ENCODE measurements around the gene CRTC1.
"Not testable (repeated sequence)": the region's sequence is repeated elsewhere in the genome, so short reads cannot be mapped to it uniquely, and the experiment has no call there.

The CRTC1 gene

DNA sequence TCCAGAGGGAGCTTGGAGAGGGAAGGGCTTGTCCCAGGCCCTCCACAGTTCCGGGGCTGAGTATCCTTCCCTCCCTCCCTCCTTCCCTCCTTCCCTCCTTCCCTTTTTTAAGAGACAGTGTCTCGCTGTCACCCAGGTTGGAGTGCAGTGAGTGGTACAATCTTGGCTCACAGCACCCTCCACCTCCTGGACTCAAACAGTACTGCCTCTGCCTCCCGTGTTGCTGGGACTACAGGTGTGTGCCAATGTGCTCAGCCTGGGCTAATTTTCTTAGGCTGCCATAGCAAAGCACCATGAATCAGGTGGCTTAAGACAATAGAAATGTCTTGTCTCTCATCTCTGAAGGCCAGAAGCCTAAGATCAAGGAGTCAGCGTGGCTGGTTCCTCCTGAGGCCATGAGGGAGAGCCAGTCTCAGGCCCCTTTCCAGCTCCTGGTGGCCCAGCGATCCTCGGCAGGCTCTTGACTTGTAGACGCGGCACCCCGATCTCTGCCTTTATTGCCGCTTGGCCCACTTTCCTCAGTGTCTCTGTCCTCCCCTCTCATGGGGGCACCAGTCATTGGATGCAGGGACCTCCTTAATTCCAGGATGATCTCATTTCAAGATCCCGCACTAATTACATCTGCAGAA, 47.5 kb downstream of the CRTC1 start:
- no peak for DNase-seq (ENCODE audit: low read depth)

DNA sequence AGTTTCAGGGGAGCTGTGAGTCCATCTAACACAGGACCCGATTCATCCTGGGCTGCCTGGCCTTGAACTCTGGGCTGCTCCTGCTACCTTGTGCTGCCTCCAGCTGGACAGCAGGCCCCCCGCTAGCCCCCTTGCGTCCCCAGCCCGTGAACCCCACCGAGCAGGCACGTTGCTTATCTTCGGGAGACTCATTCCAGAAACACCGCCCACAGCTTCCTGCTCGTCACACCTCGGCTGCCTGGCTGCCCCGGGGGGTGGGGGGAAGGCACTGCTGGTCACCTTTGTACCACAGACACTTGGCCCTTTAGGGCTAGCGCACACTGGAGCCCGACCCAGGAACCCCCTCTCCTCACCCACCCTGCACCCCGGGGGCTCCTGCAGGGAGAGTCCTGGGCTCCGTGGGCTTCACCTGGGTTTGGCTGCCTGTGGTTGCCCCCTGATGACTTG, 48.1 kb downstream of the CRTC1 start:
- DNase-seq (ENCODE audit: low read depth), result no peak

DNA sequence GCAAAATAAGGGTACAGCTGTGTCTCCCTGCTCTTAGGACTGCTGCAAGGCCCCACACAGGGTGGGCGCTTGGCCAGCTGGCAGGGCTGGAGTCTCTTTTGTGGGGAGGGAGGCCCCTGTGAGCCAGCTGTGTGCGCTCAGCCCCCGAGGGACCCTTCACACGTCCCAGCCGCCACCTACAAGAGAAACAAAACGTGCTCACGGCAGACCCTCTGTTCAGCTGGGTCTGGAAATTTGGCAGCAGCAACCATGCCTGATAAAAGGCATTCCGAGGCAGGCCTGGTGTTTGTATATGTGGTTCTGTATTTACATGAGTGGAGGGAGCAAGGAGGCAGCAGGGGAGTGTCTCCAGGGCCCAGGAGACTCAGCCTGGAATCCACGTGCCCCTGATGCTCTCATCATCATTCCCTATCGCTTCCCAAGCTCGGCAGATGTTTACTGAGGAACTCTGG, 49.7 kb downstream of the CRTC1 start:
- no peak for DNase-seq (ENCODE audit: low read depth)

DNA sequence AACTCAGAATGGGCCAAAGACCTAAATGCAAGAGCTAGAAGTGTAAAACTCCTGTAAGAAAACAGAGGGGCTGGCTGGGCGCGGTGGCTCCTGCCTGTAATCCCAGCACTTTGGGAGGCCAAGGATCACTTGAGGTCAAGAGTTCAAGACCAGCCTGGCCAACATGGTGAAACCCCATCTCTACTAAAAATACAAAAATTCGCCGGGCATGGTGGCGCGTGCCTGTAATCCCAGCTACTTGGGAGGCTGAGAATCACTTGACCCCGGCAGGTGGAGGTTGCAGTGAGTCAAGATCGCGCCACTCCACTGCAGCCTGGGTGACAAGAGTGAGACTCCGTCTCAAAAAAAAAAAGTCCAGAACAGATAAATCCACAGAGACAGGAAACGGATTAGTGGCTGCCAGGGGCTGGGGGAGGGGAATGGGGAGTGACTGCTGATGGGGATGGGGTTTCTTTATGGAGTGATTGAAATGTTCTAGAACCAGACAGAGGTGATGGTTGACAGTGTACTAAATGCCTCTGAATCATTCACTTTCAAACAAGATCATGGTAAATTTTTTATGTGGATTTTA, 50.4 kb downstream of the CRTC1 start:
- not testable (repeated sequence) for DNase-seq (ENCODE audit: low read depth)

DNA sequence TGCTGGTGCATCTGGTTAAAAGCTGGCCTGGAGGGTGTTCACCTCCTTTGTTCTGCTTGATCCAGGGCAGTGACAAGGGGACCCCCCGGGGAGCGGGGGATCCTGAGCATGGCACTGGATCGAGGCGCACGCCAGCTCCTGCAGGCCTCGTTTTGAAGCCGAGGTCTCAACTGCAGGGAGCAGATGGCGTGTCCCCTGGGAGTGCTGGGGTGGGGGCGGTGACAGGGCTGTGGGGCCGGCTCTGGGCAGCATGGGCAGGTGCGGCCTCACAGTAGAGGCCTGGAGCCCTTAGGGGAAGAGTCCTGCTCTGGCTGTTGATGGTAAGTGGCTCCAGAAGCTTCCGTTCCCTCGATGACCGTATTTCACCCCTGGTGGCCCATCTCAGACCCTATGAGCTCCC, 51.8 kb downstream of the CRTC1 start:
- no peak for DNase-seq (ENCODE audit: low read depth)

DNA sequence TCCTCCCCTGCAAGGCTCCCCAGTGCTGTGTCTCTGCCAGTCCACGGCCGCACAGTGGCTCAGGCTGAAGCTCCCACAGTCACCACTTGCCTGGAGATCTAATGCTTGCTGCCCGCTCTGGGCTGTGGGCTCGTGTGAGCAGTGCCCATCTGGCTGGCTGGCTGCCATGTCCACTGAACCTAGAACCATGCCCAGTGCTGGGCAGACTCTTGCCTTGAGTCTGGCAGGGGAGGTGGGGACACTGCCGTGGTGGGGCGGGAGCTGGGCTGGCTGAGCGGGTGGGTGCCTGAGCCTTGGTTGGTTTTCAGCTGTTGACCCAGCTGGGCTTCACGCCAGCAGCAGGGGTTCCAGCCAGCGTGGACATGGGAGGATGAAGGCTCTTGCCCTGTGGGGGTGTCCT, 52.3 kb downstream of the CRTC1 start:
- no peak for DNase-seq (ENCODE audit: low read depth)

DNA sequence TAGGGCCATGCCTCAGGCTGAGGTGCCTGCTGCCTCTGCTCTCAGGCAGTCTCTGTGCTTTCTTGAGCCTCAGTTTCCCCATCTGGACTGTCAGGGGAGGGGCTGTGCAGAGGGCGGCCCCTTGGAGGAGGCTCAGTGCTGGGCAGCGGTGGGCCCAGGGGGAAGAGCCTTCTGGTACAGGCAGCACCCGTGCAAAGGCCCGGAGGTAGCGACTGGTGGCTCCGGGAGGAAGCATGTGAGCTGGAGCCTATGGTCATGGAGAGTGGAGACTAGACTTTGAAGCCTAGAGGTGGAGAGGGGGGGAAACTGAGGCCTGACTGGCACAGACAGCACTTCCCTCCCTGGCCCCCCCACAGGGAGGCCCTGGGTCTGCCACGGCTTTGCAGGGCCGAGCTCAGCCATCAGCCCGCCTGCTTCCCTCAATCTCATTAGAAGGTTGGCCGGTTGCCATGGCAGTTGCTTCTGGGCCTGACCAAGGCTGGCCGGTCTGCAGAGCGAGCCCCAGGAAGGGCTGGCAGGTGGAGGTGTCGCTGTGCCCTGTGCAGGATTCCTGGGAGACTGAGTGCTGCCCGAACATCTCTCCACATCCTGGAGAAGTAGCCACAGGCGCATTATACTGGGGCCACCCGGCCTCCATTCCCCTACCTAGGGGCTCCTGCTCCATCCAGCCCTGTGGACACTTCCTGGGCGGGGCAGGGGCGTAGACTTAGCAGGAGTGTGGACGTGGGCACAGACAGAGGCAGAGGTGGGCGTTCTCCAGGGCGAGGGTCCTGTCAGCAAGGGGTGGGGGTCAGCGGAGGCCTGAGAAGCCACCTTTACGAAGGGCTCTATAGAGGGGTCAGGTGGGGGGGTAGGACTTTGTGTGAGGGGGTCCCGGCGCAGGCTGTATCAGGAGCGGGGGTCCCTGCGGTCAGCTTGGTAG, 53.2 kb downstream of the CRTC1 start:
- no peak for DNase-seq (ENCODE audit: low read depth)

DNA sequence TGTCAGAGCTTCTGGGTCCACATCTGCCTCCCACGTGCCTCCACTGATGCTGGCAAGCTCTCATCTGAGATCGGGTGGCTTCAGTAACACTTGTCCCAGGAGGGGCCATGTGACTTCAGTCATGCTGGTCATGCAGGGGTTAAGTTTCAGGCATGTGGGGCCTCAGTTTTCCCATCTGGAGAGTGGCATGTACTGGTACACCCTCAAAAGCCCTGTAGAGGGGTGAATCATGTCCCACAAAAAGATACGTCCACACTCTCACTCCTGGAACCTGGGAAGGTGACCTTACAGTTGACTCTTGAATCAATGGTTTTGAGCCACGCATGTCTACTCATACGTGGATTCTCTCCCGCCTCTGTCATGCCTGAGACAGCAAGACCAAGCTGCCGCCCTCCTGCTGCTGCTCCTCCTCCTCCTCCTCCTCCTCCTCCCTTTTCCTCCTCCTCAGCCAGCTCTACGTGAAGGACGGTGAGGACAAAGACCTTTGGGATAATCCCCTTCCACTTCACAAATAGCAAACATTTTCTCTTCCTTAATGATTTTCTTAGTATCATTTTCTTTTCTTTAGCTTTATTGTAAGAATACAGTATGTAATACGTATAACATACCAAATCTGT, 54.0 kb downstream of the CRTC1 start:
- DNase-seq (ENCODE audit: low read depth), result no peak

DNA sequence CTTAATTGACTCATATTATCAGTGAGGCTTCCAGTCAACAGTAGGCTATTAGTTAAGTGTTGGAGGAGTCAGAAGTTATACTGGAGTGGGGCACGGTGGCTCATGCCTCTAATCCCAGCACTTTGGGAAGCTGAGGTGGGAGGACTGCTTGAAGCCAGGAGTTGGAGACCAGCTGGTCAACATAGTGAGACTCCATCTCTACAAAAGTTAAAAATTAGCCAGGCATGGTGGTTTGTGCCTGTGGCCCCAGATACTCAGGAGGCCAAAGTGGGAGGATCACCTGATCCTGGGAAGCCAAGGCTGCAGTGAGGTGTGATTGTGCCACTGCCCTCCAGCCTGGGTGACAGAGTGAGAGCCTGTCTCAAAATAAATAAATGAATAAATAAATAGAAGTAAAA, 54.5 kb downstream of the CRTC1 start:
- no peak for DNase-seq (ENCODE audit: low read depth)

DNA sequence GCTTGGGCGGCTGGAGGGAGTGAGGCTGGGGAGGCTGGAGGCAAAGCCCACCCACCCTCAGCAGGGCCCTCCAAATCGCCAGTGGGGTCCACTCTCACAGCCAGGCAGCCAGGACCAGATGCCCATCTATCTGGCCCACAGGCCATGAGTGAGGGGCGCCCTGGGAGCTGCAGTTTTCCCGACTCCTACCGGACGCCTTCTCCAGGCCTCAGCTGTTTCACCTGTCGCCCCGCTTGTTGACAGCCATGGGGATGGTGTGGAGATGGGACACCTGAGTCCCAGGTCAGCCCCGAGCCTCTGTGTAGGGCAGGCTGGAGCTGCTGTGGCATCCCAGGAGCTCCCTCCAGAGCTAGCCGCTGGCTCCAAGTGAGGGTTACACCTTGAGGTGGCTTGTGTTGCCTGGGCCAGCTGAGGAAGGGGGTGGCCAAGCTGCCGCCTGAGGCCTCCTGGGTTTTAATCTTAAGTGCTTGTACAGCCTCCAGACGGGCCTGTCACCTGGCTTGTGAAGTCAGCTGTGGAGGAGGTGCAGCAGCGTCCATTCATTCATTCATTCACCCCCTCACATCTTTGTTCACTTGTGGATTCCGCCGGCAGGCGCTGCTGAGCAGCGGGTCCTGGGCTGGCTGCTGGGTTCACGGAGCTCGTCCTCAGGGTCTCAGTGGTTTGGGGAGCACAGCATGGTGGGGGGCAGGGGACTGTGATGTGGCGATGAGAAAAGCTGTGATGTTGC, 55.6 kb downstream of the CRTC1 start:
- no peak for DNase-seq (ENCODE audit: low read depth)

DNA sequence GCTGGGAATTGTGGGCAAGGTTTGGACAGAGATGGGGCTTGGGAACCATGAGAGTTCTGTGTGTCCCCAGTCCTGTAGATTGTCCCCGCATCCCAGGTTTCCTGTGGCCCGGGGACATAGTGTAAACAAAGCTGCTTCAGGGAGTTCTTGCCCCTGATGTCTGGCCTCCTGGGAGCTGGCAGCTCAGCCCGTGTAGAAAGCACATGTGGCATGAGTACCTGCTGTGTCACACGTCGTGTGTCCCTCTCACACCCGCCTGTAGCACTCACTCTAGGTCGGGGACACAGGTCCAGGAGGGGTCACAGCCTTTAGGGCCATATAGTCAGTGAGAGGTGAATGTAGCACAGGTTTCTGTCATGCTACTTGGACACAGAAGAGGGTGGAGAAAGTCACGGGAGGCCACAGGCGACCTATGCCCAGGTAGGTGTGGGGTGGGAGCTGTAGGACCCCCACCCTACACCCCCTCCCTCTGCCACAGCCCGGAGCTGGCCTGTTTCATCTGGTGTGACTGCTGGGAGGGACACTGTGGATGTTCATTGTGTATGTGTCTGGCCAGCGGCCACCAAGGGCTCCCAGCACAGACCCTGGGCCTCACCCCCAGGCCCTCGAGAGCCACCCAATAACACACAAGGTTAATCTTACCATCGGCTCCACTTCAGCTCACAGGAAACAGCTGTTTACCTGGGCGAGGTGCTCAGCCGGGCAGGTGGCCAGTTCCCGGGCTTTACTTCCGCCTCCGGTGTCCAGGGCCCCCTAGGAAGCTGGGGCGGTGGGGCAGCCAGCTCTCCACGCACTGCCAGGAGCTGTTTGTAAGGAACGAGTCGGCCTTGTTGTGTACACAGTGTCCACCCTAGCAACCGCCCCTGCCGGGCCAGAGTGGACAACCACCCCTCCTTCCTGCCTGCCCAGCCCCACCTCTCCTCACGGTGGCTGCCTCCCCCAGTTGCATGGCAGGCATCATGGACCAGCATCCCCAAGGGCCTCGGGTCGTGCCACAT, 57.9 kb downstream of the CRTC1 start:
- DNase-seq (ENCODE audit: low read depth), result no peak

DNA sequence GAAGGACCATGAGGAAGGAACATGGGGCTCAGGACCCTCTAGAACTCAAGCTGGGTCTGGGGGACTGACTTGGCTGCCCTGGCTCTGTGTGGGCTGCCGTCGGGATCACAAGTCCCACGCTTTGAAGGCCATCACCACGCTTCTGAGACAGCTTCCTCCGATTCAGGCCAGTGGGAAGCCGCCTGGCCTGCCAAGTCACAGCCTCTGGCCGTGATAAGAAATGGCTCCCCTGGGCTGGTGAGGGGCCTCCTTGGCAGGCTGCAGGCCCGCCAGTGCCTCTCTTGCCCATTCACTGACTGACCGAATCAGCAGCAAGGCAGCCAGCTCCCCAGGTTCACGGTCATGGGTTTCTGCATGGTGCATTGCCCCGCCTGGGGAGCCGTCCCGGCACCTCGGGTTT, 58.8 kb downstream of the CRTC1 start:
- no peak for DNase-seq (ENCODE audit: low read depth)

DNA sequence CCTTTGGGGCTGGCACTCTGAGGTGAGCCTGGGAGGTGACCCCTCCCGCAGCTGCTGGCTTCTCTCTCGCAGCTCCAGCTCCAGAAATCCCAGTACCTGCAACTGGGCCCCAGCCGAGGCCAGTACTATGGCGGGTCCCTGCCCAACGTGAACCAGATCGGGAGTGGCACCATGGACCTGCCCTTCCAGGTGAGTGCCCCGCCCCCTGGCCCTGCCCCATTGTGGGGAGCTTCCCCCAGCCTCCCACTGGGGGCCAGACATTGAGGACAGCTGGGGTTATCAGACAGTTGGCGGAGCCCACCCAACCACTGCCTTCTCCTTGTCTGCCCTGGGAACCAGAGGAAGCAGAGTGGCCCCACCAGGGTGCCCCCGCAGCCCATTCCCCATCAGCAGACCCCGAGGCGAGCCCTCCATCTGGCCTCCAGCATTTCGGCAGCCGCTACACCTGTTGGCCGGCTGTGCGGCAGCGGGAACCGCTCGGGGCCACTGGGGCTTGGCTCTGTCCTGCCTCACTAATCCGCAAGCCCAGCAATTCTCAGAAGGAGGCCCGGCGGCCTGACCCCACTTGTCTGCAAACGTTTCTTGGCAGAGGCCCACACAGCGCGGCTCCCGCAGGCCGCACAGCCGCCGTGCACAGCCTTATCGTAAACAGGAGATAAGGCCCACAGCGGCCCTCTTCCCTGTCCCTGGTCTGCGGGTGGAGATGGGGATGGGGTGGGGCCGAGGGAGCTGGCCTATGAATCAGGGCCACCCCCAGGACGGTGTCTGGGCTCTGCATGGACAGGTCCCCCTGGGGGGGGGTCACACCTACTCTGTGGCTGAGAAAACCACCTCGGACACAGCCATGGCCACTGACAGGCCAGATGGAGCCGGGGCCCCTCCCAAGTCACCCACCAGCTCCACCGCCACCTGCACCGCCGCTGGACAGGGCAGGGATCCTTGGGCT, 59.6 kb downstream of the CRTC1 start:
- no peak for DNase-seq (ENCODE audit: low read depth)

DNA sequence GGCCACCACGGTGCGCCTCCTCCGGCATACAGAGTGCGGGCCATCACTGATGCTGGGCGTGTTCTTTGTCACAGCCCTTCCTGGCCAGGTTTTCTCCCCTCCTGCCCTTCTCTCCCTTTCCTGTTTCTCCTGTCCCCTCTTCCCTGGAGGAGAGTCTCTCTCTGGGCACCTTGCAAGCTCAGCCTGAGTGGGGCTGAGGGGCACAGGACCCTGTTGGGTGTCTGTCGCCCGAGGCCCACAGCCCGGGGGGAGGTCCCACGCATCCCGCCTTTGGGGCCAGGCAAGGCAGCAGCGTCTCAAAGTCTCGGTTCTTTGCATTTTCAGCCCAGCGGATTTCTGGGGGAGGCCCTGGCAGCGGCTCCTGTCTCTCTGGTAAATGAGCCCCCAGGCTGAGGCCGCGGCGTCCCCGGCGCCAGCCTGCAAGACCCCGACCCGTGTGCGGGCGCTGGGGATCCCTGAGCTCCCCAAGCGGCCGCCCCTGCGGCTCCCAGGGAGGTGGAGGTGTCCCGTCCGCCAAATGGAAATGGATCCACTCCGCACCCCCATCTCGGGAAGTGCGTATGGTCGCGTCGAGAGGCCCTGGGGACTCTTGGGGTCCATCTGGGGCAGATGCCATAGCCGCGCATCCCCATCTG, 60.4 kb downstream of the CRTC1 start:
- DNase-seq (ENCODE audit: low read depth), result no peak

DNA sequence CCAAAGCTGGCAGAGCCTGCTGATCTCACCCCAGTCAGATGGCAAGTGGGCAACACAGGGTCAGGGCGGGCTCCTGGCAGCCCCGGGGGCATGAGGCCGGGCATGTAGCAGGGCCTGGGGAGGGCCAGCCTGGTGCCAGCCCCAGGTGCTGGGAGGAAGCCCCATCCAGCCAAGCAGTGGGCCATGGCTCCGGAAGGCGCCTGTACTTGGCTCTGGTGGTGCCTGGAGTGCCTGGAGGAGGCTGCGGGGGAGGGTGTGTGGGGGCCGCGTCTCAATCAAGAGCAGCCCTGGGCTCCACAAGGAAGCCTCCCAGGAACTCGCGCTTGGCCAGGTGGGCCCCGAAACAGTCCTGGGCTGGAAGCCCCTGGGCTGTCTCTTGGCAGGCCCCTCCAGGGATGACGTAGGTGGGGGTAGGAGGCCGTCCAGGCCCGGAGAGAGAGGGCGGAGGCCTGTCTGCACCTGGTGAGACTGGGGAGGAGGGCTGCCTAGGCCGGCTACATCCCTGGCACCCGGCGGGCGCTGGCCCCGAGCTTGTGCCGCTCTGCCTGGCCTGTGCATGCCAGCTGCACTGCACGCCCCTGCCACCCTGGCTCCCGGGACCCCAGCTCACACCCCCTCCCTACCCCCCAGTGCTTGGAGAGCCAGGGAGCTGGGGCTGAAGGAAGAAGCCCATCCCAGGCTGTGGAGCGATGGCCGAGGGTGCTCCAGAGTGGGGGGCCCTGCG, 61.7 kb downstream of the CRTC1 start:
- DNase-seq (ENCODE audit: low read depth), result no peak

DNA sequence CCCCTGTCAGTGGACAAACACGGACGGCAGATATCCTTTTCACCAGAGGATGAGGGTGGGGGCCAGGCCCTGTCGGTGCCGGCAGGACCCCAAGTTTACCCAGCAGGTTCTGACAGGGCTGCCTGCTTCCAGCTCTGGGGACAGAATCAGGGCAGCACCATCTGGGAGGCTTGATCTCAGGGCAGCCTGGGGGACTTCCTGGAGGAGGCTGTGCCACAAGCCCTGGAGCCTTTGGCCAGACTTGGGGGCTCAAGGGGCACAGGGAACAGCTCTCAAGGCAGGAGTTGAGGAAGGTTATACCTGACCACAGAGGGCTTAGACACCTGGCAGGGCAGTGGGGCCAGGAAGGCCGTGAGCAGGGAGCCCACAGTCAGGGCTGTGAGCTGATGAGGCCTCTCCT, 62.5 kb downstream of the CRTC1 start:
- no peak for DNase-seq (ENCODE audit: low read depth)

DNA sequence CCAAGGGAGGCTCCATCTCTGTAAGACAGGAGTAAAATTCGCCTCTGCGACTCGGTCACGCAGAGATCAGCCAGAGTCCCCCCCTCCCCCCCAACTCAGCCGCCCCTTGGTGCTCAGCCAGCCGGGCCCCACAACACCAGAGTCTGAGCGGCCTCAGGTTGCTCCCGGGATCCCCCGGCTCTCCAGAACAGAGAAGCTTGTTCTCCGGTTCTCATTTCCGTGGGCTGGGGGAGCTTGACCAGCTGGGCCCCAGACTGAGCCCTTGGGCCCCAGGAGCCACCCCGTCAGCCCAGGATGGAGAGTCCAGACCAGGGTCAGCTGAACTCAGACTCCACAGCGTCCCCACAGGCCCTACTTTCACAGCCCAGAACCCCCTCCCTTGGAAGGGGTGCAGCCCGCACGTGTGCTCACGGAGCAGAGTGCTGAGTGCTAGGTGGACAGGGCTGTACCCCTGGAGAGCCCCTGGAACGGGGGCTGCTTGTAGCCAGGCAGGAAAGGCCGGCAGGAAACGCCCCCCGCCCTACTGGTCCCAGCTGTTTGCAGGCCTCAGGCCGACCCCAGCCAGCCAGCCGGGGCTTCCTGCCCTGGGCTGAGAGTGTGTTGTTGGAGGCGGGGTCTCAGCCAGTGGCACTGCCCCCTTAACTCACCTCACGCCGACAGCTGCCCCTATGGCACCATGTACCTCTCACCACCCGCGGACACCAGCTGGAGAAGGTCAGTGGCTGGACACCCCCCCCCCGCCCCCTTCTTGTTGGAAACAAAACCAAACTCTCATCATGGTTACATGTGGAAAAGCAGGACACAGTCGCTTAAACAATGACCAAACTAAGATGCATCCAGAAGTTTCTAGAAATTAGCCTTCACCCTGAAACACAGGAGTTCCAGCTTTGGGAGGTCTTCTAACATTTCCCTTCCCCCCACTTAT, 63.2 kb downstream of the CRTC1 start:
- no peak for DNase-seq (ENCODE audit: low read depth)
